GM12864 (cell line): Measurements from ENCODE around the gene PA2G4.

Experiments used
- DNase-seq: peaks from one replicate; pipeline ENCODE4 v3.0.0-alpha.2; 2011; ENCODE audit warnings: low read depth
- H3K4me3 ChIP-seq: 2 replicates; pipeline ENCODE4 v1.5.1; 2011; ENCODE audit warnings: mild to moderate bottlenecking, low read depth, low read length, control low read depth
- TF ChIP-seq, protein P1 (sequence below): IDR thresholded peaks from 2 replicates; pipeline ENCODE4 v1.5.1; 2011; ENCODE audit warnings: low read depth, mild to moderate bottlenecking, moderate library complexity, low read length, control low read depth, inconsistent platforms; ENCODE audit errors: missing control alignments

PA2G4 gene

DNA sequence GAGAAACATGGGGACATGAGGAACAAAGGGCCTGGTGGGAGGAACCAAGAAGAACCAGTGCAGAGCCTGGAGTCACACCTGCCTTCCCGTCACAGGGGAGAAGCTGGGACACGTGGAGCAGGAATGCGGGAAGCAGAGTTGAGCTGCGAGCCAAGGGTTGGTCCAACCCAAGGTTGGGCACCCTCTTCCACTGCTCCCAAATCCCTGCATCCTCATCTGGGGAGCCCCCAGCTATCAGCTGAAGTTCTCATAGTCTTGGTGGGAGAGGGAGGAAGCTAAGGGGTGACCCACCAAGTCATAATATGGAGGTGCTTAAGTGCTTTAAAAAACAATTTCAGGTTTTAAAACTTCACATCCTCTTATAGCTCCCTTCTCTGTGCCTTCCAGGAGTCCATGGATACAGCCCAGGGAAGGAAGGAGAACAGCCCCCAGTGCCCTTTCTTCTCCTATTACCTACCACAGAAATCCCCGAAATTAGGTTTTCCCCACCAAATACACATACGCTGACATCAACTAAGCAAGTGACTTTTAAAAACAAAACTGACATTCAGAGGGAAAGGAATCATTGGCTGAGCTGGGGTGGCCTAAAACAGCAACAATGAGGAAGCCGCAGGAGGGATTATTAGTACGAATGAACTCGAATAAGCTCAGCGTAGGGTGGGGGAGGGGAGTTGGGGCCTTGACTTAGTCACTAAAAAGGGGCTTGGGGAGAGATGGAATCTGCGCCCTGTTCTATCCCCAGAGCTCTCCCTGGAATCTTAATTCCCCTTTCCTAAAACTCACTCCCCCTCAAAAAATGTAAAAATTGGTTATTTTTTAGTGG, 58.3 kb downstream of the PA2G4 start:
- no peak overlapping the region for H3K4me3 ChIP-seq
- TF ChIP-seq, protein P1, sequence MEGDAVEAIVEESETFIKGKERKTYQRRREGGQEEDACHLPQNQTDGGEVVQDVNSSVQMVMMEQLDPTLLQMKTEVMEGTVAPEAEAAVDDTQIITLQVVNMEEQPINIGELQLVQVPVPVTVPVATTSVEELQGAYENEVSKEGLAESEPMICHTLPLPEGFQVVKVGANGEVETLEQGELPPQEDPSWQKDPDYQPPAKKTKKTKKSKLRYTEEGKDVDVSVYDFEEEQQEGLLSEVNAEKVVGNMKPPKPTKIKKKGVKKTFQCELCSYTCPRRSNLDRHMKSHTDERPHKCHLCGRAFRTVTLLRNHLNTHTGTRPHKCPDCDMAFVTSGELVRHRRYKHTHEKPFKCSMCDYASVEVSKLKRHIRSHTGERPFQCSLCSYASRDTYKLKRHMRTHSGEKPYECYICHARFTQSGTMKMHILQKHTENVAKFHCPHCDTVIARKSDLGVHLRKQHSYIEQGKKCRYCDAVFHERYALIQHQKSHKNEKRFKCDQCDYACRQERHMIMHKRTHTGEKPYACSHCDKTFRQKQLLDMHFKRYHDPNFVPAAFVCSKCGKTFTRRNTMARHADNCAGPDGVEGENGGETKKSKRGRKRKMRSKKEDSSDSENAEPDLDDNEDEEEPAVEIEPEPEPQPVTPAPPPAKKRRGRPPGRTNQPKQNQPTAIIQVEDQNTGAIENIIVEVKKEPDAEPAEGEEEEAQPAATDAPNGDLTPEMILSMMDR = no peak
- no peak for DNase-seq
